Measurements from ENCODE around the gene ATP7B.

Gene ATP7B

DNA sequence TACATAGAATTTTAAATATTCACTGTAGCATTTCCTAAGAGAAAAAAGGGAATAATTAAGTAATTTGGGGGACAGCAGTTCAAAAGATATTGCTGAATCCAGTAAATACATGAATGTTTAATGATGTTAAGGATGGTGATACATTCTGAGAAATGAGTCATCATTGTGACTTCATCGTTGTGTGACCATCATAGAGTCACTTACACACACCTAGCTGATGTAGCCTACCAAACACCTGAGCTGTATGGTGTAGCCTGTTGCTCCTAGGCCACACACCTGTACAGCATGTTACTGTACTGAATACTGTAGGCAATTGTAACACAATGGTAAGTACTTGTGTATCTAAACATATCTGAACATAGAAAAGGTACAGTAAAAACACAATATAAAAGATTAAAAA, 34.8 kb downstream of the ATP7B start:
- no peak for DNase-seq (ENCODE audit: low spot score)
- TF ChIP-seq, protein P1, sequence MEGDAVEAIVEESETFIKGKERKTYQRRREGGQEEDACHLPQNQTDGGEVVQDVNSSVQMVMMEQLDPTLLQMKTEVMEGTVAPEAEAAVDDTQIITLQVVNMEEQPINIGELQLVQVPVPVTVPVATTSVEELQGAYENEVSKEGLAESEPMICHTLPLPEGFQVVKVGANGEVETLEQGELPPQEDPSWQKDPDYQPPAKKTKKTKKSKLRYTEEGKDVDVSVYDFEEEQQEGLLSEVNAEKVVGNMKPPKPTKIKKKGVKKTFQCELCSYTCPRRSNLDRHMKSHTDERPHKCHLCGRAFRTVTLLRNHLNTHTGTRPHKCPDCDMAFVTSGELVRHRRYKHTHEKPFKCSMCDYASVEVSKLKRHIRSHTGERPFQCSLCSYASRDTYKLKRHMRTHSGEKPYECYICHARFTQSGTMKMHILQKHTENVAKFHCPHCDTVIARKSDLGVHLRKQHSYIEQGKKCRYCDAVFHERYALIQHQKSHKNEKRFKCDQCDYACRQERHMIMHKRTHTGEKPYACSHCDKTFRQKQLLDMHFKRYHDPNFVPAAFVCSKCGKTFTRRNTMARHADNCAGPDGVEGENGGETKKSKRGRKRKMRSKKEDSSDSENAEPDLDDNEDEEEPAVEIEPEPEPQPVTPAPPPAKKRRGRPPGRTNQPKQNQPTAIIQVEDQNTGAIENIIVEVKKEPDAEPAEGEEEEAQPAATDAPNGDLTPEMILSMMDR (IDR thresholded peaks at IDR 0.05; ENCODE audit: extremely low read depth, missing control alignments) = no peak

DNA sequence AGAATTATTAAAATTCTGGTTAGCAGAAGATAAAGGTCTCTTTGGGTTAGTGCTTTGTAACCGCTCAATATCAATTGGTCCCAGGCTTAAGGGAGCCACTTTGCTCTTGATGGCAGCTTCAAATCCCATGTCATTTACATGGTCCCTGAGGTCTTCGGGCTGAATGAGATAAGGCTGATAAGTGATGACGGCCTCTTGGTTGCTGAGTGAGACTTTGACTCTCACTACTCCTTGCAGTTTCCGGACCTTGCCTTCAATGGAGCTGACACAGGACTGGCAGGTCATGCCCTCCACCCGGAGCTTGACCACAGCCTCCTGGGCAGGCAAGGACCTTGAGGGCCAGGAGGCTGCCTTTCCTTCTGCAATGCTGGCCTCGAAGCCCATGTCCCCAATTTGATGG, 36.8 kb downstream of the ATP7B start:
- TF ChIP-seq, protein P1 (IDR thresholded peaks at IDR 0.05; ENCODE audit: extremely low read depth, missing control alignments) = no peak
- no peak for DNase-seq (ENCODE audit: low spot score)

DNA sequence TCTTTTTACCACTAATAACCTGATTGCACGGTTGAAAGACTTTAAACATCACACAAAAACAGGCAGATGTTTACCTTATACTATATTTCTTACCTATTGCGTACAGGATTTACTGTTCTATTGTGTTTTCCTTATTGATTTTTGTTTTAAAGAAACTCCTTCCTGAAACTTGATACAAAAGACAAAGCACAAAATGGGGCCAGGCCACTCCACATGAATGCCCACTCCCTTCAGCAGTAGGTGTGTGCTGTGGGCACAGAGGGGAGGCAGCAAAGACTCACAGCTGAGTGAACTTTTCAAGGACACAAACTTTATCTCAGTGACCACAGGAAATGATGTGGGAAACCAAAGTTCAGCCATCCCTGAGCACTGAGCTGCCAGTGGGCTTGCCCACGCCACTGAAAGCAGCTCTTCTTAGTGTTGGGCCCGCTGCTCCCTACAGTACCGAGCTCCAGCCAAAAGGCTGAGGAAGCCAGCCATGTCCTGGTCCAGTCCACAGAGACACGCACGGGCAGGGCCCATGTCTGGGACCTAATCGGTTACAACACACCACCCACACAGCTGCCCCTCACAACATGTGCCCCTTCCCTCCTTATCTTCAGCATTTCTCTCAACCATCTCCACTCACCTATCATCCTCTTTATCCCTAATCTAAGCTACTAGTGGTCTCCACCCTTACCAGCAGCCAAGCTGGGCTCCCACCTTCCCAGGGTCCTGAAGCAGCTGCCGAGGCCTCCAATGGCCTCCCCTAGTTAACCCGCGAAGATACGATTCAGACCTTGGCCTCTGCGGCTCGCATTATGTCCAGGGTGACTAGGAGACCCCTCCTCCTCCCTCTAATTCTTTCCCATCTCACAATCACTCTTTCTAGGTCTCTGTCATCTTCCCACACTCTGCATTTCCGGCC, 39.5 kb downstream of the ATP7B start:
- TF ChIP-seq, protein P1 (IDR thresholded peaks at IDR 0.05; ENCODE audit: extremely low read depth, missing control alignments) = no peak
- DNase-seq (ENCODE audit: low spot score) = no peak

DNA sequence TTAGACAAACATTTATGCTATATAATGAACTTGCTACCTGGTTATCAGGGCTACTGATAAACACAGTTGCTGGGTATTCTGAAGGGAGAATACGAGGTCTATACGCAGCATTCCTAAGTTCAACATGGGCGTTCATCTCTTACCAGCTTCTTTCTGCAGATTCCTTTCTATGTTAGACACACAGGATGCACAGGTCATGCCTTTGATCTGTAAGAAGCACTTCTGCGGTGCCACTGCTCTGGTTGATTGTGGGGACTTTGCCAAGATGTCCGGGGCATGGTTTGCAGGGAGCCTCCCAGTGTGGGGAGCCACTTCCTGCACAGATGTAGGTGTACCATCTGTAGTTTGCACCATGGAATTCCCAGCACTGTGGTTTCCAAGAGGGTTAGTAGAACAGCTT, 40.9 kb downstream of the ATP7B start:
- DNase-seq (ENCODE audit: low spot score) = no peak
- TF ChIP-seq, protein P1 (IDR thresholded peaks at IDR 0.05; ENCODE audit: extremely low read depth, missing control alignments) = no peak

DNA sequence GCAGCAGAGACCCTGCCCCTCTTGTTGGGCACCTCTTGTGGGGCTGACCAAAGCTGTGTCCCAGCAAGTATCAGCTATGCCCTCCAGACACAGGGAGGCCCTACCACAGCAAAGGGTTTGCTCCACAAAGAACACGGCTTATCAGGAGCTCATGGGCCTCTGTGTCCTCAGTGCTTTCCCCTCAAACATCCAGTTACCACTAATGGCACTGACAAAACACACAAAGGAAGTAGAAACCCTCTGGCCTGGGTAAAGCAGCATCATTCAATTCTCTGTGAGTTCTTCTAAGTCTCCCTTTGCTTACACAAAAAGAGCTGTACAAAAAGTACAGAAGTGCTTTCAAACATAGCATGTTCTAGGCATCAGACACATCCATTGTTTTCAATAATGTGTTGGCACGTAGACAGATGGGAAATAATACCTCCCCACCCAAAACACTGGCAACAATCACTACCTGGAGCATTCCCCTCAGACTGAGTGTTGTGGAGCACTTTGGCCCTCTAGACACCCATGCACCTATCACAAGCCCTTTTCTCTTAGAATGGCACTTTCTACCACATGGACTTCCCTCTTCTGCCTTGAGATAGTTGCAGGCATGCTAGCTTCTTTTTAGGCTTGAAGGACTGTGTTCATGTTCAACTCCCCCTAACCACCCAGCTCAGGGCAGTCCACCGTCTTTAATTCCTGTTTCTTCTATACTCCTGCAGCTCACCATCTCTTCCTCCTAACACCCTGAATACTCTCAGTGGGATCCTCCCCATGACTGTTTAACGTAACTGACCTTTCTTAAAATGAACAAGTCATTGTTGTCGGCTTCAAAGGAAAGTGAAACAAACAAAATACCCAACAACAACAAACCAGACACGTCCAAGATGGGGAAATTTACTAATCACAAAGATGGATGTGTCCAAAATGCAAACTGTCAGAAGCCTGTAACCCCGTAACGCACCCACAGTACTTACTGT, 43.5 kb downstream of the ATP7B start:
- no peak for DNase-seq (ENCODE audit: low spot score)
- TF ChIP-seq, protein P1 (IDR thresholded peaks at IDR 0.05; ENCODE audit: extremely low read depth, missing control alignments) = no peak

DNA sequence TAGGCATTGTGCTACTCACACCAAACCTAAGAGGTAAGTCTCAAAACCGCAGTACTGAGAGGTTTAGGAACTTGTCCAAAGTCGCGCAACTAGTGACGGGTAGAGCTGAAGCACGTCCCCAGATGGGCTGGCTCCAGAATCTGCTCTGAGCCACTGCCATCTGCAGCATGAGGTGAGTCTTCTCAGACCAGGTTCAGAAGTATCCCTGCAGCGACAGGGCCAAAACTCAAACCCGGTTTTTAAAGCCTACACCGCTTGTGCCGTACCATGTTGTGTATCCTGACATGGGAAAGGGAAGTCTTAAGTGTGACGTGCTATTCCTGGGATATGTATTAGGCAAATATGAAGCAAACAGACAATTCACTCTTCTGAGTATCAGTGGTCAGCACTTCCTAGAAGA, 45.1 kb downstream of the ATP7B start:
- no peak for DNase-seq (ENCODE audit: low spot score)
- TF ChIP-seq, protein P1 (IDR thresholded peaks at IDR 0.05; ENCODE audit: extremely low read depth, missing control alignments) = no peak
